Dendritic cell treated with granulocyte-macrophage colony-stimulating factor and Interleukin-4, amounts not matched to agents 40 ng/mL and 50 ng/mL, for 4 days (primary cell): ENCODE measurements around the gene TAS2R4.
"Not testable (repeated sequence)": the region's sequence is repeated elsewhere in the genome, so short reads cannot be mapped to it uniquely, and the experiment has no call there.

Source experiments
- H3K27ac Mint-ChIP-seq: one replicate; pipeline ENCODE4 v1.8.0; 2022; ENCODE audit warnings: mild to moderate bottlenecking, mixed read lengths
- H3K27me3 Mint-ChIP-seq: one replicate; pipeline ENCODE4 v1.8.0; 2022; ENCODE audit warnings: mild to moderate bottlenecking, mixed read lengths
- H3K36me3 Mint-ChIP-seq: one replicate; pipeline ENCODE4 v1.8.0; 2022; ENCODE audit warnings: low read depth, mixed read lengths
- H3K4me1 Mint-ChIP-seq: one replicate; pipeline ENCODE4 v1.8.0; 2022; ENCODE audit warnings: low read depth, mixed read lengths
- H3K4me3 Mint-ChIP-seq: one replicate; pipeline ENCODE4 v1.8.0; 2022; ENCODE audit warnings: mild to moderate bottlenecking, moderate library complexity, mixed read lengths
- H3K9me3 Mint-ChIP-seq: one replicate; pipeline ENCODE4 v1.8.0; 2022; ENCODE audit warnings: mixed read lengths
- intact Hi-C: fragments of 100-400 bp; cut with micrococcal nuclease; formaldehyde crosslinking; loops from one replicate; pipeline ENCODE4 v1.15.0; 2022

The TAS2R4 gene

DNA sequence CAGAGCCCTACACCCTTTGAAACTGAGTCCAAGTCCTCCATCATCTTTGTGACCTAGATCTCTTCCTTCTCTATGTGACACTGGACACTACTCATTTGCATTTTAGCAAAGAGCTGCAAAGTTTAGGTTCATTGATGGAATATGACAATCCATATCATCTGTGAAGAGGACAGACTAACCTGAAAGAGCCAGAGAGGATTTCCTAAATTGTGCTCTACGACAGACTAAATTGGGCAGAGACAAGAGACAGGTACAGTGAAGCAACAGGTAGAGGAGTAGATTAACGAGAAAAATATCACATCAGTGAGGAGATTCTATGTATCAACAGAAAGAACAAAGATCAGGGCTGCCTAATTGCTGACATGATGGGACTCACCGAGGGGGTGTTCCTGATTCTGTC is 12.7 kb upstream of the TAS2R4 start, which contains the start of gene TAS2R3:
Gene TAS2R3, plus strand, starts transcription at position 301 of the 400 bp plus-strand sequence. Its CDS starts 62 bp downstream, at position 363.
- peaks cover 6% of the 10 kb centered on the region for H3K4me1 Mint-ChIP-seq
- intact Hi-C loops = no loop called here
- H3K9me3 Mint-ChIP-seq = no peaks in the 10 kb centered on the region
- H3K27ac Mint-ChIP-seq = no peak within 1 kb of the TSS
- H3K36me3 Mint-ChIP-seq = peaks cover 69% of the 10 kb centered on the region
- no peak within 1 kb of the TSS for H3K4me3 Mint-ChIP-seq
- H3K27me3 Mint-ChIP-seq = no peaks in the 10 kb centered on the region

DNA sequence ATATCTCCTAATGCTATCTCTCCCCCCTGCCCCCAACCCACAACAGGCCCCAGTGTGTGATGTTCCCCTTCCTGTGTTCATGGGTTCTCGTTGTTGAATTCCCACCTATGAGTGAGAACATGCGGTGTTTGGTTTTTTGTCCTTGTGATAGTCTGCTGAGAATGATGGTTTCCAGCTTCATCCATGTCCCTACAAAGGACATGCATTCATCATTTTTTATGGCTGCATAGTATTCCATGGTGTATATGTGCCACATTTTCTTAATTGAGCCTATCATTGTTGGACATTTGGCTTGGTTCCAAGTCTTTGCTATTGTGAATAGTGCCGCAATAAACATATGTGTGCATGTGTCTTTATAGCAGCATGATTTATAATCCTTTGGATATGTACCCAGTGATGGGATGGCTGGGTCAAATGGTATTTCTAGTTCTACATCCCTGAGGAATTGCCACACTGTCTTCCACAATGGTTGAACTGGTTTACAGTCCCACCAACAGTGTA is 6.3 kb upstream of the TAS2R4 start:
- H3K27ac Mint-ChIP-seq, intact Hi-C loops, H3K27me3 Mint-ChIP-seq, H3K4me1 Mint-ChIP-seq, H3K9me3 Mint-ChIP-seq, H3K4me3 Mint-ChIP-seq: not testable (repeated sequence)
- H3K36me3 Mint-ChIP-seq = peaks cover 35% of the 10 kb centered on the region

- H3K27ac Mint-ChIP-seq = no peak overlapping the region
- intact Hi-C loops = loop anchor here (5.0 kb wide), 1 partner anchor 134 kb away; no protein-coding TSS in a partner anchor
- peaks cover 23% of the 10 kb centered on the region for H3K36me3 Mint-ChIP-seq
- H3K4me3 Mint-ChIP-seq = no peak overlapping the region
- peaks cover 7% of the 10 kb centered on the region for H3K4me1 Mint-ChIP-seq
- no peaks in the 10 kb centered on the region for H3K9me3 Mint-ChIP-seq
- no peaks in the 10 kb centered on the region for H3K27me3 Mint-ChIP-seq
Observed at GRCh38 chr7:141785706-141786552, 9.5 kb downstream of the TAS2R4 start.

DNA sequence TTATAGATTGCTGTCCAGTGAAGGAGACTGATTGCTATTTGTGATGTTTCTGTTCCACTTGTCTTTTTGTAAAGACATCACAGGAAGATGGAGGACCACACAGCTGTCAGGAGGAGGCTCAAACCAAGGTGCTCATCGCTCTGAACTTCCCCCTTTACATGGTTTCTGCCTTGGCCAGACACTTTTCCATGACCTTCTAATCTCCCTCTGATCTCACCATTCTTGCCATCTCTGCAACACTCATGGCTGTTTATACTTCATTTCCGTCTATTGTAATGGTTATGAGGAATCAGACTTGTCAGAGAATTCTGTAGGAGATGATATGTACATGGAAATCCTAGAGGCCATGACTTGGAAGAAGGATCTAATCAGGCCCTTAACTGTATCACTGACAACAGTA is 11.8 kb downstream of the TAS2R4 start:
- Mint-ChIP-seq H3K27ac (no peak overlapping the region), H3K4me1 (peaks cover 12% of the 10 kb centered on the region), H3K36me3 (peaks cover 23% of the 10 kb centered on the region), H3K9me3 (no peaks in the 10 kb centered on the region), H3K27me3 (no peaks in the 10 kb centered on the region), H3K4me3 (no peak overlapping the region)
- intact Hi-C loops = loop anchor here (5.0 kb wide), 1 partner anchor 136 kb away; no protein-coding TSS in a partner anchor

- peaks cover 23% of the 10 kb centered on the region for H3K36me3 Mint-ChIP-seq
- intact Hi-C loops = loop anchor here (5.0 kb wide), 1 partner anchor 138 kb away; no protein-coding TSS in a partner anchor
- H3K27ac Mint-ChIP-seq = no peak within 1 kb of the TSS
- no peaks in the 10 kb centered on the region for H3K9me3 Mint-ChIP-seq
- no peaks in the 10 kb centered on the region for H3K27me3 Mint-ChIP-seq
- peaks cover 12% of the 10 kb centered on the region for H3K4me1 Mint-ChIP-seq
- no peak within 1 kb of the TSS for H3K4me3 Mint-ChIP-seq
Observed at GRCh38 chr7:141789917-141790316, 13.4 kb downstream of the TAS2R4 start, which contains the start of gene TAS2R5. Gene TAS2R5, plus strand, starts transcription at chr7:141790217. Its CDS starts 145 bp downstream, at chr7:141790362.

GRCh38 chr7:141792526-141792925 is 16.1 kb downstream of the TAS2R4 start:
- no peak overlapping the region for H3K27ac Mint-ChIP-seq
- H3K36me3 Mint-ChIP-seq = peaks cover 19% of the 10 kb centered on the region
- H3K4me1 Mint-ChIP-seq = peaks cover 5% of the 10 kb centered on the region
- intact Hi-C loops = no loop called here
- no peak overlapping the region for H3K4me3 Mint-ChIP-seq
- H3K27me3 Mint-ChIP-seq = no peaks in the 10 kb centered on the region
- H3K9me3 Mint-ChIP-seq = no peaks in the 10 kb centered on the region

GRCh38 chr7:141820067-141820466 is 43.6 kb downstream of the TAS2R4 start:
- Mint-ChIP-seq H3K36me3 (peaks cover 7% of the 10 kb centered on the region), H3K4me3 (no peak overlapping the region), H3K27me3 (no peaks in the 10 kb centered on the region), H3K9me3 (peaks cover 60% of the 10 kb centered on the region), H3K4me1 (no peaks in the 10 kb centered on the region), H3K27ac (no peak overlapping the region)
- intact Hi-C loops = no loop called here

DNA sequence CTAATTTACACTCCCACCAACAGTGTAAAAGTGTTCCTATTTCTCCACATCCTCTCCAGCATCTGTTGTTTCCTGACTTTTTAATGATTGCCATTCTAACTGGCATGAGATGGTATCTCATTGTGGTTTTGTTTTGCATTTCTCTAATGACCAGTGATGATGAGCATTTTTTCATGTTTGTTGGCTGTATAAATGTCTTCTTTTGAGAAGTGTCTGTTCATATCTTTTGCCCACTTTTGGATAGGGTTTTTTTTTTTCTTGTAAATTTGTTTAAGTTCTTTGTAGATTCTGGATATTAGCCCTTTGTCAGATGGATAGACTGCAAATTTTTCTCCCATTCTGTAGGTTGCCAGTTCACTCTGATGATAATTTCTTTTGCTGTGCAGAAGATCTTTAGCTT is 46.0 kb downstream of the TAS2R4 start:
- H3K36me3 Mint-ChIP-seq, H3K27me3 Mint-ChIP-seq, H3K27ac Mint-ChIP-seq, intact Hi-C loops, H3K4me3 Mint-ChIP-seq, H3K4me1 Mint-ChIP-seq: not testable (repeated sequence)
- peaks cover 60% of the 10 kb centered on the region for H3K9me3 Mint-ChIP-seq
